Endothelial cell of umbilical vein (primary cell): ENCODE measurements around the gene AMPH.

Source experiments
- POLR2A ChIP-seq: IDR thresholded peaks from 2 replicates; pipeline ENCODE4 v1.6.1; 2012; ENCODE audit warnings: low read depth, mild to moderate bottlenecking, control low read depth, low read length
- POLR2AphosphoS5 ChIP-seq: IDR thresholded peaks from 2 replicates; pipeline ENCODE4 v1.6.1; 2012; ENCODE audit warnings: low read depth, mild to moderate bottlenecking, control low read depth, low read length, moderate library complexity; ENCODE audit not compliant: insufficient read depth
- TF ChIP-seq, protein P1 (sequence below), 2 donors: IDR thresholded peaks; 1 replicate in 1 of 2; 2 replicates in 1 of 2; pipeline ENCODE4 v1.5.1; 2011; ENCODE audit warnings: low read length in 2 of 2, mild to moderate bottlenecking in 2 of 2, moderate library complexity in 2 of 2, control low read depth in 1 of 2, inconsistent platforms in 1 of 2, low read depth in 1 of 2; ENCODE audit not compliant: insufficient read depth in 1 of 2; ENCODE audit errors: extremely low read depth in 1 of 2

- TF ChIP-seq, protein P1, sequence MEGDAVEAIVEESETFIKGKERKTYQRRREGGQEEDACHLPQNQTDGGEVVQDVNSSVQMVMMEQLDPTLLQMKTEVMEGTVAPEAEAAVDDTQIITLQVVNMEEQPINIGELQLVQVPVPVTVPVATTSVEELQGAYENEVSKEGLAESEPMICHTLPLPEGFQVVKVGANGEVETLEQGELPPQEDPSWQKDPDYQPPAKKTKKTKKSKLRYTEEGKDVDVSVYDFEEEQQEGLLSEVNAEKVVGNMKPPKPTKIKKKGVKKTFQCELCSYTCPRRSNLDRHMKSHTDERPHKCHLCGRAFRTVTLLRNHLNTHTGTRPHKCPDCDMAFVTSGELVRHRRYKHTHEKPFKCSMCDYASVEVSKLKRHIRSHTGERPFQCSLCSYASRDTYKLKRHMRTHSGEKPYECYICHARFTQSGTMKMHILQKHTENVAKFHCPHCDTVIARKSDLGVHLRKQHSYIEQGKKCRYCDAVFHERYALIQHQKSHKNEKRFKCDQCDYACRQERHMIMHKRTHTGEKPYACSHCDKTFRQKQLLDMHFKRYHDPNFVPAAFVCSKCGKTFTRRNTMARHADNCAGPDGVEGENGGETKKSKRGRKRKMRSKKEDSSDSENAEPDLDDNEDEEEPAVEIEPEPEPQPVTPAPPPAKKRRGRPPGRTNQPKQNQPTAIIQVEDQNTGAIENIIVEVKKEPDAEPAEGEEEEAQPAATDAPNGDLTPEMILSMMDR (IDR thresholded peaks at IDR 0.05; ENCODE audit: extremely low read depth in 1 of 2, insufficient read depth in 1 of 2, low read depth in 1 of 2, low read length in 2 of 2): no peak
- TF ChIP-seq POLR2AphosphoS5 (no peak), POLR2A (no peak)
These were observed 5.3 kb downstream of the AMPH start for GRCh38 chr7:38625866-38626265.
